PC-3 (cell line): ENCODE measurements around the gene FAM174B.

Source experiments
- CTCF ChIP-seq: fragments of 300-600 bp; sonication (generic); conservative IDR thresholded peaks from 2 replicates; pipeline ENCODE4 v1.5.1; 2017; ENCODE audit warnings: antibody characterized with exemption, low read depth, mild to moderate bottlenecking, low read length
- EZH2 ChIP-seq: fragments of 300-600 bp; sonication (generic); IDR thresholded peaks from one replicate; pipeline ENCODE4 v1.6.1; 2017; ENCODE audit warnings: antibody characterized with exemption, mild to moderate bottlenecking, low read length; ENCODE audit not compliant: unreplicated experiment

- no peak for TF ChIP-seq CTCF
- TF ChIP-seq EZH2, result no peak
Measured at GRCh38 chr15:92582206-92582605, 73.4 kb downstream of the FAM174B start.
